Body of pancreas (tissue), 4 donors: ENCODE results near the gene CCDC78.

Source experiments
- POLR2A ChIP-seq, 3 donors: fragments of 450-650 bp; IDR thresholded peaks; one replicate each; pipeline ENCODE4 v1.6.1; 2016; ENCODE audit warnings: antibody characterized with exemption in 3 of 3, mild to moderate bottlenecking in 2 of 3
- TF ChIP-seq, protein P1 (sequence below), 7 experiments: fragments of 450-650 bp in 4 of 7; fragments of 200-600 bp in 3 of 7; sonication (generic) in 3 of 7; IDR thresholded peaks; one replicate each; pipeline ENCODE4 v1.5.1; 2016 to 2019; ENCODE audit warnings: antibody characterized with exemption in 7 of 7

DNA sequence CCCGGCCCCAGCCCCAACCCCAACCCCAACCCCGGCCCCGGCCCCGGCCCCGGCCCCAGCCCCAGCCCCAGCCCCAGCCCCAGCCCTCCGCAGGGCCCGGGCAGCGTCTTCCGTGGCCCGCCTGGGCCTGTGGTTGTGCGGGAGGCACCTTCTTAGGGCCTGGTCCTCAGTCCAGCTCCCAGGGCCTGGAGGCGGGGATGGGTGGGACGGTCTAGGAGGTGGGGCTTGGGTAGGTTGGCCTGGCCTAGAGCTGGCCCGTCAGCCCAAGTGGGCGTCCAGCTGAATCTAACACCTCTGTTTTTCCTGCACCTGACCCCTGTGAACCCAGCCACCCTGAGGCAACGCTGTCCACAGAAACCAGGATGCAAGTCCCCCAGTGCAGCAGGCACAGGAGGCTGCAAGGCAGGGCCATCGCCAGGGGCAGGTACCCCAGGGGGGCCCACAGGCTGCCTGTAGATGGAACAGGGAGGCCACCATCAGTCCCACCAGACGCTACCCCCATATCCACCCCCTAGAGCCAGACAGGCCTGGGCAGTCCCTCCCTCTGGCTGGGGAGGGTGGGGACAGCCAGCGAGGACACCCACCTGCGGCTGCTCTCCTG lies 43.0 kb upstream of the CCDC78 start:
- no peak for TF ChIP-seq POLR2A (IDR thresholded peaks at IDR 0.05)
- TF ChIP-seq, protein P1, sequence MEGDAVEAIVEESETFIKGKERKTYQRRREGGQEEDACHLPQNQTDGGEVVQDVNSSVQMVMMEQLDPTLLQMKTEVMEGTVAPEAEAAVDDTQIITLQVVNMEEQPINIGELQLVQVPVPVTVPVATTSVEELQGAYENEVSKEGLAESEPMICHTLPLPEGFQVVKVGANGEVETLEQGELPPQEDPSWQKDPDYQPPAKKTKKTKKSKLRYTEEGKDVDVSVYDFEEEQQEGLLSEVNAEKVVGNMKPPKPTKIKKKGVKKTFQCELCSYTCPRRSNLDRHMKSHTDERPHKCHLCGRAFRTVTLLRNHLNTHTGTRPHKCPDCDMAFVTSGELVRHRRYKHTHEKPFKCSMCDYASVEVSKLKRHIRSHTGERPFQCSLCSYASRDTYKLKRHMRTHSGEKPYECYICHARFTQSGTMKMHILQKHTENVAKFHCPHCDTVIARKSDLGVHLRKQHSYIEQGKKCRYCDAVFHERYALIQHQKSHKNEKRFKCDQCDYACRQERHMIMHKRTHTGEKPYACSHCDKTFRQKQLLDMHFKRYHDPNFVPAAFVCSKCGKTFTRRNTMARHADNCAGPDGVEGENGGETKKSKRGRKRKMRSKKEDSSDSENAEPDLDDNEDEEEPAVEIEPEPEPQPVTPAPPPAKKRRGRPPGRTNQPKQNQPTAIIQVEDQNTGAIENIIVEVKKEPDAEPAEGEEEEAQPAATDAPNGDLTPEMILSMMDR (IDR thresholded peaks at IDR 0.05) = no peak
